Measurements from ENCODE around the gene STXBP6.

DNA sequence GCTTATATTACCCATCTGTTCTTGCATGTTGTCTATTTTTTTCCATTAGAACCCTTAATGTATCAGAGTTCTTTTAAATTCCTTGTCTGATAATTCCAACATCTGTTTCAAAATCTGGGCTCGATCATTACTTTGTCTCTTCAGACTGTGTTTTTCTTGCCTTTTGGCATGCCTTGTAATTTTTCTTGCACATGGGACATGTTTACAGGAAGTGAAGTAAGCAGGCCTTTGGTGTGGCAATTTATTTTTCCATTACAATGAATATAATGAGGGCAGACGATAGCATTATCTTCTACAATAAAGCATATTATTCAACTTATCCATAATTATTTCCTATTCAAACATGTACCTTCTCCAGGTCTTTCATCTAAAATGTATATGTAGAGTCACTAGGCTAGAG, 48.3 kb downstream of the STXBP6 start:
- TF ChIP-seq CTCF (IDR thresholded peaks at IDR 0.05), result no peak
- no peak for TF ChIP-seq EZH2 (IDR thresholded peaks at IDR 0.05)
- TF ChIP-seq EZH2phosphoT487 (IDR thresholded peaks at IDR 0.05), result no peak

Measured in neural progenitor cell (in vitro differentiated cells).